ENCODE measurements around the gene CDC42EP5.
"Not testable (repeated sequence)": the region's sequence is repeated elsewhere in the genome, so short reads cannot be mapped to it uniquely, and the experiment has no call there.

CDC42EP5 gene

GRCh38 chr19:54506079-54506478 is 33.0 kb upstream of the CDC42EP5 start:
- no peaks in the 10 kb centered on the region for H3K27me3 ChIP-seq (ENCODE audit: control insufficient read depth, insufficient read depth, low read length)
- no peak overlapping the region for H3K4me3 ChIP-seq (ENCODE audit: low read length)
- no peaks in the 10 kb centered on the region for H3K4me1 ChIP-seq (ENCODE audit: control insufficient read depth, insufficient read depth, low read length)
- H3K4me2 ChIP-seq (ENCODE audit: low read length), result no peak overlapping the region
- no peaks in the 10 kb centered on the region for H3K36me3 ChIP-seq (ENCODE audit: insufficient read depth, low read length)
- H3K9me3 ChIP-seq (replicated peaks; ENCODE audit: low read length), result peaks cover 6% of the 10 kb centered on the region
- no peak overlapping the region for H3K9ac ChIP-seq (ENCODE audit: low read depth, low read length)

- not testable (repeated sequence) for H3K4me3 ChIP-seq (ENCODE audit: low read length)
Observed at GRCh38 chr19:54505542-54505941, 32.4 kb upstream of the CDC42EP5 start.

GRCh38 chr19:54502518-54503048 is 29.5 kb upstream of the CDC42EP5 start, which contains the start of gene LAIR2:
TSS of gene LAIR2 (plus strand) at chr19:54502831. CDS start at chr19:54502919, 88 bp downstream.
- H3K4me2 ChIP-seq (ENCODE audit: low read length), result no peak within 1 kb of the TSS
- H3K27me3 ChIP-seq (ENCODE audit: control insufficient read depth, insufficient read depth, low read length), result no peaks in the 10 kb centered on the region
- H3K4me1 ChIP-seq (ENCODE audit: control insufficient read depth, insufficient read depth, low read length), result no peaks in the 10 kb centered on the region
- H3K9me3 ChIP-seq (replicated peaks; ENCODE audit: low read length), result peaks cover 11% of the 10 kb centered on the region
- H3K4me3 ChIP-seq (ENCODE audit: low read length), result no peak within 1 kb of the TSS
- no peak within 1 kb of the TSS for H3K9ac ChIP-seq (ENCODE audit: low read depth, low read length)
- no peaks in the 10 kb centered on the region for H3K36me3 ChIP-seq (ENCODE audit: insufficient read depth, low read length)

More at GRCh38 chr19:54505542-54505941, 32.4 kb upstream of the CDC42EP5 start:
- not testable (repeated sequence) for H3K9ac ChIP-seq (ENCODE audit: low read depth, low read length); H3K4me2 ChIP-seq (ENCODE audit: low read length); H3K36me3 ChIP-seq (ENCODE audit: insufficient read depth, low read length); H3K4me1 ChIP-seq (ENCODE audit: control insufficient read depth, insufficient read depth, low read length); H3K9me3 ChIP-seq (replicated peaks; ENCODE audit: low read length); H3K27me3 ChIP-seq (ENCODE audit: control insufficient read depth, insufficient read depth, low read length)

- H3K9me3 ChIP-seq (replicated peaks; ENCODE audit: low read length); H3K4me2 ChIP-seq (ENCODE audit: low read length); H3K9ac ChIP-seq (ENCODE audit: low read depth, low read length); H3K27me3 ChIP-seq (ENCODE audit: control insufficient read depth, insufficient read depth, low read length); H3K36me3 ChIP-seq (ENCODE audit: insufficient read depth, low read length); H3K4me3 ChIP-seq (ENCODE audit: low read length); H3K4me1 ChIP-seq (ENCODE audit: control insufficient read depth, insufficient read depth, low read length): not testable (repeated sequence)
Observed at GRCh38 chr19:54498451-54498772, 25.3 kb upstream of the CDC42EP5 start.

- H3K4me2 ChIP-seq (ENCODE audit: low read length); H3K4me3 ChIP-seq (ENCODE audit: low read length): not testable (repeated sequence)
Observed at GRCh38 chr19:54497747-54498450, 24.8 kb upstream of the CDC42EP5 start.

GRCh38 chr19:54495284-54495683 is 22.2 kb upstream of the CDC42EP5 start:
- H3K9me3 ChIP-seq (replicated peaks; ENCODE audit: low read length); H3K27me3 ChIP-seq (ENCODE audit: control insufficient read depth, insufficient read depth, low read length); H3K36me3 ChIP-seq (ENCODE audit: insufficient read depth, low read length); H3K4me1 ChIP-seq (ENCODE audit: control insufficient read depth, insufficient read depth, low read length); H3K4me2 ChIP-seq (ENCODE audit: low read length); H3K9ac ChIP-seq (ENCODE audit: low read depth, low read length); H3K4me3 ChIP-seq (ENCODE audit: low read length): not testable (repeated sequence)

More at GRCh38 chr19:54497747-54498450, 24.8 kb upstream of the CDC42EP5 start:
- H3K9ac ChIP-seq (ENCODE audit: low read depth, low read length); H3K4me1 ChIP-seq (ENCODE audit: control insufficient read depth, insufficient read depth, low read length); H3K9me3 ChIP-seq (replicated peaks; ENCODE audit: low read length); H3K27me3 ChIP-seq (ENCODE audit: control insufficient read depth, insufficient read depth, low read length); H3K36me3 ChIP-seq (ENCODE audit: insufficient read depth, low read length): not testable (repeated sequence)

- Histone ChIP-seq H3K27me3 (ENCODE audit: control insufficient read depth, insufficient read depth, low read length) (no peaks in the 10 kb centered on the region), H3K4me3 (ENCODE audit: low read length) (no peak overlapping the region), H3K9me3 (replicated peaks; ENCODE audit: low read length) (peaks cover 1% of the 10 kb centered on the region), H3K4me1 (ENCODE audit: control insufficient read depth, insufficient read depth, low read length) (no peaks in the 10 kb centered on the region), H3K9ac (ENCODE audit: low read depth, low read length) (no peak overlapping the region), H3K36me3 (ENCODE audit: insufficient read depth, low read length) (no peaks in the 10 kb centered on the region), H3K4me2 (ENCODE audit: low read length) (no peak overlapping the region)
Observed at GRCh38 chr19:54493967-54494585, 21.0 kb upstream of the CDC42EP5 start.

- H3K4me2 ChIP-seq (ENCODE audit: low read length); H3K27me3 ChIP-seq (ENCODE audit: control insufficient read depth, insufficient read depth, low read length); H3K9ac ChIP-seq (ENCODE audit: low read depth, low read length): not testable (repeated sequence)
Observed at GRCh38 chr19:54493056-54493455, 20.0 kb upstream of the CDC42EP5 start.

DNA sequence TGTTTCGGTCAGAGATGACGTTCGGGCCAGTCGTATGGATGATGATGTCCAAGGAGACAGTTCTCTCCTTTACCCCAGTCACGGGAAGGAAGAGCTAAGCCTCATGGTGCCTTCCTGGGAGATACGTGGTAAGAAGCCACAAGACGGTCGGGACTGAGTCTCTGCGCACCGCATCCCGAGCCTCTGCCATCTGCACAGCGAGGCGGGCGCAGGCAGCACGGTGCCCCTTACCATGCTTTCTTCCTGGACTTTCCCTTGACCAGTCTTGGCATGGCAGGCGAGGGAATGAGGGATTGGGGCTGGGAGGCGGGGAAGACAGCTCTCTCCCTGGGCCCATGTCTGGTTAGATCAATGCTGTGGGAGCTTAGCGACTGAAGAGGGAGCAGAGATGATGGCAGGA is 19.5 kb upstream of the CDC42EP5 start:
- Histone ChIP-seq H3K27me3 (ENCODE audit: control insufficient read depth, insufficient read depth, low read length) (no peaks in the 10 kb centered on the region), H3K4me1 (ENCODE audit: control insufficient read depth, insufficient read depth, low read length) (no peaks in the 10 kb centered on the region), H3K36me3 (ENCODE audit: insufficient read depth, low read length) (no peaks in the 10 kb centered on the region), H3K9ac (ENCODE audit: low read depth, low read length) (no peak overlapping the region), H3K4me2 (ENCODE audit: low read length) (no peak overlapping the region), H3K4me3 (ENCODE audit: low read length) (no peak overlapping the region), H3K9me3 (replicated peaks; ENCODE audit: low read length) (no peaks in the 10 kb centered on the region)

More at GRCh38 chr19:54493056-54493455, 20.0 kb upstream of the CDC42EP5 start:
- not testable (repeated sequence) for H3K9me3 ChIP-seq (replicated peaks; ENCODE audit: low read length); H3K36me3 ChIP-seq (ENCODE audit: insufficient read depth, low read length); H3K4me3 ChIP-seq (ENCODE audit: low read length); H3K4me1 ChIP-seq (ENCODE audit: control insufficient read depth, insufficient read depth, low read length)

- Histone ChIP-seq H3K9ac (ENCODE audit: low read depth, low read length) (no peak overlapping the region), H3K4me2 (ENCODE audit: low read length) (no peak overlapping the region), H3K27me3 (ENCODE audit: control insufficient read depth, insufficient read depth, low read length) (no peaks in the 10 kb centered on the region), H3K4me3 (ENCODE audit: low read length) (no peak overlapping the region), H3K4me1 (ENCODE audit: control insufficient read depth, insufficient read depth, low read length) (no peaks in the 10 kb centered on the region), H3K9me3 (replicated peaks; ENCODE audit: low read length) (no peaks in the 10 kb centered on the region), H3K36me3 (ENCODE audit: insufficient read depth, low read length) (no peaks in the 10 kb centered on the region)
Observed at GRCh38 chr19:54489766-54490165, 16.7 kb upstream of the CDC42EP5 start.

- H3K9ac ChIP-seq (ENCODE audit: low read depth, low read length), result no peak overlapping the region
Observed at GRCh38 chr19:54489341-54489740, 16.2 kb upstream of the CDC42EP5 start.

GRCh38 chr19:54485851-54486250 is 12.8 kb upstream of the CDC42EP5 start:
- H3K4me1 ChIP-seq (ENCODE audit: control insufficient read depth, insufficient read depth, low read length), result no peaks in the 10 kb centered on the region
- no peaks in the 10 kb centered on the region for H3K9me3 ChIP-seq (replicated peaks; ENCODE audit: low read length)
- no peaks in the 10 kb centered on the region for H3K36me3 ChIP-seq (ENCODE audit: insufficient read depth, low read length)
- H3K27me3 ChIP-seq (ENCODE audit: control insufficient read depth, insufficient read depth, low read length), result no peaks in the 10 kb centered on the region
- H3K9ac ChIP-seq (ENCODE audit: low read depth, low read length), result no peak overlapping the region
- no peak overlapping the region for H3K4me3 ChIP-seq (ENCODE audit: low read length)
- no peak overlapping the region for H3K4me2 ChIP-seq (ENCODE audit: low read length)

More at GRCh38 chr19:54489341-54489740, 16.2 kb upstream of the CDC42EP5 start:
- no peak overlapping the region for H3K4me3 ChIP-seq (ENCODE audit: low read length)
- no peaks in the 10 kb centered on the region for H3K9me3 ChIP-seq (replicated peaks; ENCODE audit: low read length)
- no peaks in the 10 kb centered on the region for H3K27me3 ChIP-seq (ENCODE audit: control insufficient read depth, insufficient read depth, low read length)
- no peak overlapping the region for H3K4me2 ChIP-seq (ENCODE audit: low read length)
- no peaks in the 10 kb centered on the region for H3K36me3 ChIP-seq (ENCODE audit: insufficient read depth, low read length)
- no peaks in the 10 kb centered on the region for H3K4me1 ChIP-seq (ENCODE audit: control insufficient read depth, insufficient read depth, low read length)
